Tongue (tissue), 2 donors: ENCODE data around the gene NCSTN. TPM values are rescaled to one million over a fixed set of nuclear protein-coding genes. Genes with fewer than 3 reads are reported as not detected.
A peak's percentile ranks its signal among the peaks of the same experiment; 100 is the strongest.
"Not testable (repeated sequence)": the region's sequence is repeated elsewhere in the genome, so short reads cannot be mapped to it uniquely, and the experiment has no call there.

ENCODE experiments used
- DNase-seq: peaks from one replicate; pipeline ENCODE4 v3.0.0-alpha.2; 2015
- total RNA-seq: library from RNA; depleted of rRNA; stranded (reverse); fragments of >200 nt; gene quantifications from one replicate; pipeline ENCODE4 v1.2.3, GENCODE V29; 2014

Gene NCSTN
- total RNA-seq, 1 donor from 2014 or later, result 93.2 TPM

DNA sequence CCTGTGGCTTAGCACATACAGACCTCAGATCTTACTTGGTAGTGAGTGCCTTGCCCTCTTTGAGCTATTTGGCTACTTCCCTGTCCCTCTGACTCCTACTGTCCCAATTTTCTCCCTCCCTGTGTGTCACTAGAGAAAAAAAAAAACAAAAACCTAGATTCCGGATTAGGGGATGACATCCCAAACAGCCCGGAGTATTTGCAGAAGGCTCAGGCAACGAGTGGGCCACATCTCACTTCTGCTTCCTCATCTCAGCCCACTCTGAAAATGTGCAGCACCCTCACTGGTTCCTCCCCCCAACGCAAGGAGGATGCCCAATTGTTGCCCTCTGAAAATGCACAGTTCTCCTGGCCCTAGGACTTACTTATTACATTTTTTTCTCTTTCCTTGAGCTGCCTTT lies 28.6 kb downstream of the NCSTN start:
- no peak for DNase-seq

DNA sequence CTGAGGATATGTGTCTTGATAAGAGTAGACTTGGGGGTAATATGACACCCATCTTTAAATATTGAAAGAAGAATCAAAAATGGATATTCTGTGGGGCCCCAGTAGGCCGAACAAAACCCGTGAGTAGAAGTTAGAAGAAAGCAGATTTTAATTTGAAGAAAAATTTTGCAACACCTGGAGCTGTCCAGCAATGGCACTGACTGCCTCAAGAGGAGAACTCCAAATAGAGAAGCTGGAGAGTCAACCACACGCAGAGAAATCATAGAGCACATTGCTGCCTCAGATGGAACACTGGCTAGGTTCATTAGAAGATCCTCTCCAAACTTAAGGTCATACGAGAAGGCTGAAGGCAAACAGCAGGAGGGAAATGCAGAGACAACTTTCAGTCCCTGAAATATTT lies 30.5 kb downstream of the NCSTN start:
- DNase-seq, result no peak

DNA sequence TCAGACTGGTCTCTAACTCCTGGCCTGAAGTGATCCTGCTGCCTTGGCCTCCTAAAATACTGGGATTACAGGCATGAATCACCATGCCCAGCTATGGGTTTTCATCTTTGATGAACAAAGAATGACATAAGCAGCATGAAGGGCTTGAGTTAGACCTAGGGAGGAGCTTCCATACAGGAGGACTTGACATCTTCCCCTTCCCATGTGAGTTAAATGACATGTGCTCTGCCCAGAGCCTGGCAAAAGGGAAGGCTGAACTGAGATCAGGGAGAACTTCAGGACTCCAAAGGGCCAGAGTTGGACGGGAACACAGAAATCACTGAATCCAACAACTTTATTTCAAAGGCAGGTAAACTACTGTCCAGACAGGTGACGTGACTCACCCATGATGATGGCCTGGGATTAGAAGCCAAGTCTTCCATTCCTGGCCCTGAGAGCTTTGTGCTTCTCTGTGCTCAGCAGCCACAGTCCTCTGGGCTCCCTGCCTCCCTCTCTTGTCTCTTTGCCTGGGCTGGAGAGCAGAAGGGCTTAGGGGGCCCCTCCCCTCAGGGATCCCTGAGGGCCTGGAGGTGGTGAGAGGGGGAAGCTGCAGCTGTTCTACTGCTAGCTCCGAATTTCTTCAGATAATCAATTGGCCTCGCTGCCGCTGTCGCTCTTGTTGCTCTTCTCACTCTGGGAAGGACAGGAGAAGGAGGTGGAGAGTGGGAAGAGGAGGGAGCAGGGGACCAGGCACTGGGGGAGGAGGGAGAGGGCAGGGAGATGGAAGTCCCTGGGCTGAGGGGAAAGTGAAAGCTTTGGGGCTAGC lies 31.3 kb downstream of the NCSTN start:
- DNase-seq, result peak; percentile 95

DNA sequence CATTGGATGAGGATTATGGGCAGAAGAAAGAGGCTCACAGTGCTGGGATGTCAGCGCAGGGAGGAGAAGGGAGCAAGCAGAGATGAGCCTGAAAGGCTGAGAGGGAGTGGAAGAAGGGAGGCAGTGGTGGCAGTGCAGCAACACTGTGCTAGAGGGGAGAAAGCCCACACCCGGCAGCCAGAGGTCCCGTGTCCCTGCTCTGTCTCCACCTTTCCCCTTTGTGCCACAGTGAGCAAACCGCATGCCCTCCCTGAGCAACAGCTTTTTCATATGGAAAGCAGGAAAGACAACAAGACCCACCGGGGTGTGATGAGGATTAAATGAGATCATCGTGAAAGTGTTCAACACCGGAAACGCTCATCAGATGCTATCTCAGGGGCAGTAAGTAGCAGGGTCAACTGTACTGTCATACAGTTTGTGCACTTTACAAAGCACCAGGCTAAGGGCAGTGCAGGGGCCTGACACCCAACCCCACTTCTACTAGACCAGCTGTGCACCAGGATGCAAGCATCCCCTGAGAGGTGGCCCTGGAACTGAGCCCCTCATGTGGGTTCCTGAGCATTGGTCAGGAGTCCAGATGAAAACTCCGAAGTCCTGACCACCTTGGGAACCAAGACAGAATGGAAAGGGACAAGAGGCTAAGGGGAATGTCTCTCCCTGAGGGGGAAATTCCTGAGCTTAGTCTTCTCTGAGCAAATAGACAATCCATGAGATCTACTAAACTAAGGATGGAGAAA lies 32.8 kb downstream of the NCSTN start:
- DNase-seq, result no peak

DNA sequence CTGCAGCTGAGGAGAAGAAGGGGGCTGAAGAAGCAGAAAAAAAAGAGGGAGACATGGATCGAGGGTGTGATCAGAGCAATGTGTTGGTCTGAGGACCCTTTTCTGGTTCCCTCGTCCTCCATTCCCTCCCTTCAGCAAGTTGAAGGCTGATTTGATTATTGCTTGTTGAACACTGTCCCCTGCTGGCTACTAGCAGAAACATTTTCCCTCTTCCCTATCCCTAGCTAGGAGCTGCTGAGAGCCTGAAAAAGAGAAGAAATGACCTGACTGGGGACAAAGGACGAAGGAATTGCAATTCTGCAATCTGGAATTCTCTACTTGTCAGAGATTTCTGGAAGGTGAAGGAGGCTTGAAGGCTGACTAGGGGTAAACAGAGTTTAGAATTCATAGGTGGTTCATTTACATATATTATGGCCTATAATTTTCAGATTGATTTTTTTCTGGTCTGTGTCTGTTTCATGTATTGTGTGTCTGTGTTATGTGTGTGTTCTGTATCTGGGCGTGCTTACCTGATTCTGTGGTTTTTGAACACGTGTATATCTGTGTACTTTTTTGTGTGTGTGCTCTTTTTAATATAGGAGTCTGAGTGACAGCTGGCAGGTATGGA lies 33.4 kb downstream of the NCSTN start:
- peak; percentile 89 for DNase-seq

DNA sequence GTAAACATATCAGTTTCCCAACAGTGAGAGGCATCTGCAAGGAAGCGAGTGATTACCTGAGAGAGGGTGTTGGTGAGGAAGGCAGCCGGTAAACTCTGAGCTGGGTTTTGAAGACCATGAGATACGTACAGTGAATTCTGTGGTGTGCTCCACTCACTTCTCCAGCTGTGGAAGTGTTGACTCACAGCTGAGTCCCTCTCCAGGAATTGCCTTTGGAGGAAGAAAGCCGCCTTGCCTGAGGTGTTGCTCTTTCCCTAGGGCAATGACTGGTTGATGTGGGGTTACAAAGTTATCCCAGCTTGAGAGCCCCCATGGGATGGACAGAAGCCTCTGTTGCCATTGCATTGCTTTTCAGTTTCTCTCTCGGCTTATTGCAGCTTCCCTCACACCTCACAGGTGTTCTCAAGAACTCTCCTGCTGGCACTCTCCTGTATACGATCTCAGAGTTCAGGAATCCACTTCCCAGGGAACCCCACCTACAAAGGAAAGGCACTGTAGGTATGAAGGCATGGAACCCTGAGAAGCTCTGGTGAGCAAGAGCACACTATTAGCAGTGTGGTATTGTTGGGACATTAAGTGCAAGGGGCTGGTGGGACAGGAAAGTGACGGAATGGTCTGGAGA lies 34.5 kb downstream of the NCSTN start:
- no peak for DNase-seq

DNA sequence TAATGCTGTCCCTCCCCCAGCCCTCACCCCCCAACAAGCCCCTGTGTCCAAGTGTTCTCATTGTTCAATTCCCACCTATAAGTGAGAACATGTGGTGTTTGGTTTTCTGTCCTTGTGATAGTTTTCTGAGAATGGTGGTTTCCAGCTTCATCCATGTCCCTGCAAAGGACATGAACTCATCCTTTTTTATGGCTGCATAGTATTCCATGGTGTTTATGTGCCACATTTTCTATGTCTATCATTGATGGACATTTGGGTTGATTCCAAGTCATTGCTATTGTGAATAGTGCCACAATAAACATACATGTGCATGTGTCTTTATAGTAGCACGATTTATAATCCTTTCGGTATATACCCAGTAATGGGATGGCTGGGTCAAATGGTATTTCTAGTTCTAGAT lies 41.6 kb downstream of the NCSTN start:
- not testable (repeated sequence) for DNase-seq

DNA sequence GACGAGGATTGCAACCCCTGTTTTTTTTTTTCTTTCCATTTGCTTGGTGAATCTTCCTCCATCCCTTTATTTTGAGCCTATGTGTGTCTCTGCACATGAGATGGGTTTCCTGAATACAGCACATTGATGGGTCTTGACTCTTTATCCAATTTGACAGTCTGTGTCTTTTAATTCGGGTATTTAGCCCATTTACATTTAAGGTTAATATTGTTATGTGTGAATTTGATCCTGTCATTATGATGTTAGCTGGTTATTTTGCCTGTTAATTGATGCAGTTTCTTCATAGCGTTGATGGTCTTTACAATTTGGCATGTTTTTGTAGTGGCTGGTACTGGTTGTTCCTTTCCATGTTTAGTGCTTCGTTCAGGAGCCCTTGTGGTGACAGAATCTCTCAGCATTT lies 45.2 kb downstream of the NCSTN start:
- not testable (repeated sequence) for DNase-seq

DNA sequence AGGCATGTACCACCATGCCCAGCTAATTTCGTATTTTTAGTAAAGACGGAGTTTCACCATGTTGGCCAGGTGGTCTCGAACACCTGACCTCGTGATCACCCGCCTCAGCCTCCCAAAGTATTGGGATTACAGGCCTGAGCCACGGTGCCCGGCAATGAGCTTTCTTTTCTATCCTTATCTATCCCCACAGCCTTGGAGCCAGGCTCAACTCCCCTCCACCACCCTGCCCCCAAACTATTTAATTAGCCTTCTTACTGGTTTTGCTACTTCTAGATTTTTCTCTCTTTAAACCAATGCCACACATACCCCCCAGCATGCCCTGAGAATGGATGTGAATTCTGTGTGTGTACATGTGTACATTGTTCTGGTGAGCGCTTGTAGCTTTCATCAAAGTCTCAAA lies 51.5 kb downstream of the NCSTN start:
- no peak for DNase-seq

DNA sequence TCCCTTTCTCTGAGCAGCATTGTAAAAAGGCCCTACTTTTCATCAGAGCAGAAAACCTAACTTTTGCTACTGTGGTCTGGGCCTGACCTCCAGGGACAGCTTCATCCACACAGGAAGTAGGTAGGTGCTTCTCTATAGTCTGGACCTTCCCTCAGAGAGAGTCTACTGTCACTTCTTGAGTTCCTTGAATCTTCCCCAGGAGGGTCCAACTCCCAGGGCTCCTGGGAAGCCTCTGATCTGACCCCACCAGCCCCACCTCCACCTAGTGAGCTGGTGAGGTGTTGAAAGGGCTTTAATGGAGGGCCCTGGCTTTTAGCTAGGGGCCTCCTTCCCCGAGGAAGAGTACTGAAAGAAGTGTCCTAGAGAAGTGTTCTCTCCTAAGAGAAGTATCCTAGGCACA lies 54.5 kb downstream of the NCSTN start:
- no peak for DNase-seq

DNA sequence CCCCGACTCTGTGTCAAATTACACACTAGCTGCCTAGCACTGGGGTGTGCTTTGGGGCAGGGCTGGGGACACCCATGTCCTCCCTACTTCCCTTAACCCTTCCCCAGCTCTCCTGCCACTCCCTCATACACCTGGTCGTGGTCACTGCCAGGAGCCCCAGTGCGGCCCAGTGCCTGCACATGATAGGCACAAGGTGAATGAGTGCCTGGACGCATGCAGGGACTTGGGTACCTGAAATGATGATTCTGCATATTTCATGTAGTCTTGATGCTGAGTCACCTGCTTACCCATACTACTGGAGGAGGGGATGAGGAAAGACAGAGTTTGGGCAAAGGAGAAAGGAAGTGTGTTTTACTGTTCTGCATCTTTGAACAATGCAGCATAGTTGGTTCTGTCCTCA lies 55.6 kb downstream of the NCSTN start:
- DNase-seq, result no peak

DNA sequence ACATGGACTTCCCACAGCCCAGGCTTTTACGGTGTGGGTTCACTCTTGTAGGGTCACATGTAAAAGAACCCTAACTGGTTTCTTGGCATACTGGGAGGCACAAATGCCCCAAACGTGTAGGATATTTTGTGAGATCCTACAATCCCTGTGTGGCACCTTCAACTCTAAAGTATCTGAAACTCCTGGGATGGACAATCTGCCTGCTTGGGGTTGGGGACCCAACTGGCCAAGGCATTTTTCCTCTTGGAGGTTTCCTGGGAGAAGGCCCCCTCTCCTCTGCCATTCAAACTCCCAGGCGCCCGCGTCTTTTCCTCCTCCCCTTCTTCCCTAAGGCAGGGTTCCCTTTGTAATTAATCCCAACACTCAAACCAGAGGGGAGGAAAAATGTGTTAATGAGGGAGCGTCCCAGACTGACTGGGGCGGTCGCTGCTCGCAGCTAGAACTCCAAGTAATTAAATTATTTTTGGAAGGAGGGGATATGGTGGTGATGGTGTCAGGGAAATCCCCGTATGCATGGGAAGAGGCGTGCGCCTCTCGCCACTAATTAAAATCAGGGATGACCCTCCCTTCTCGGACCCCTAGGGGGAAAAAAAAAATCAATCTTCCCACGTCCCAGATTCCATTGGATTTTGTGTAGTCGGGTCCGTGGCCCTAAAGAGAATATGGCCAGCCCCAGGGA lies 56.5 kb downstream of the NCSTN start:
- DNase-seq, result no peak

DNA sequence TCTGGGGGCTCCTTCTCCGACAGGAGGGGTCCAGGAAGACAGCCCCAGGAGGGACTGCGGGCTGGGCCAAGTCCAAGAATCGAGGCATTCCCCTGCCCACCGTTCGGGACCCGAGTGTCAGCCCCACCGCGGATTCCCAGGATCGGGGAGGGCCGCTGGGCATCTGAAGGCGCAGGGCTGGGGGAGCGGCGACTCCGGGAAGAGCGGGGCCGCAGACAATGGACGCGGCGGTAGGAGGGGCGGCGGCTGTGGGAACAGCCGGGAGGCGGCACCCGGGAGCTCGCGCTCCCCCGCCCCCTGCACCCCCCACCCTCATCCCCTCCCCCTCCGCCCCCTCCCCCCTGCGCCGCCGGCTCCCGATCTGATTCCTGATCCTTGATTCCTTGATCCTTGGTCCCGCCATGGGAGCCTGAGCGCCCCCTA lies 57.1 kb downstream of the NCSTN start, which contains the start of gene VANGL2:
TSS of gene VANGL2 (plus strand) at position 342 of the 423 bp plus-strand sequence. CDS start 15,274 bp downstream, outside the sequence.
- DNase-seq, result peak; percentile 93

DNA sequence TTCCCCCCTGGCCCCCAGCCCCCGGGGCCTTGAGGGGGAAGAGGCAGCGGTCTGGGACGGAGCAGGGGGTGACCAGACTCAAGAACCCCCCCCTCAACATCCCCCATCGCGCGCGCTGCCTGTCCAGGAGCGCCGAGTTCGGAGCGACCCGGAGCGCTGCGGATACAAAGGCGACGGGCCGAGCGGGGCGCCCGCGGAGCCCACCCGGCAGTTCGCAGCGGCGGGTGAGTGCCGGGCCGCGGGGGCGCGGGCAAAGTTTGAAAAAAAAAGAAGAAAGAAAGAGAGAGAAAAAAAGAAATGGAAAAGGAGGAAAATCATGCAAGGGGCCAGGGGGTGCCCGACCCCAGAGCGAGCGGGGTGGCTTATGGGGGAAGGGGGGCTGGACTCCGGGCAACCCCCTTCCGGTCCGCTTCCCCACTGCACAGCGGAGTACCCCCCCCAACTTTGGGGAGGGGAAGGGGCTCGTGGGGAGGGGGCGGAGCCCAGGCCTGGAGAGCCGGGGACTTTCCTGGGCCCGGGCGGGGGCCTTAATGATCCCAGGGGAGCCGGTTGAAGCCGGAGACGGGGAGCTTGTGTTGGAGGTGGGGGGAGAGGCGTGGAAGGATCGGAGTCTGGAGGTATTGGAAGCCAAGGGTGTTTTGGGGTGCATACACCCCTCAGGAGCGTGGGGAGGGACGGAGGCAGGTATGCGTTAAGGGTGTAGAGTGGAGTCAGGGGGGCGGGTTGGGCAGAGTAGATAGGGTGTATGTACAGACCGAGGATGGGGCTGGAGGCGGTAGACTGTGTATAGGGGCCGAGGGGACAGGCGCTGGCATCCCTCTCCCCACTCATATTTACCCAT lies 57.7 kb downstream of the NCSTN start:
- peak; percentile 74 for DNase-seq

DNA sequence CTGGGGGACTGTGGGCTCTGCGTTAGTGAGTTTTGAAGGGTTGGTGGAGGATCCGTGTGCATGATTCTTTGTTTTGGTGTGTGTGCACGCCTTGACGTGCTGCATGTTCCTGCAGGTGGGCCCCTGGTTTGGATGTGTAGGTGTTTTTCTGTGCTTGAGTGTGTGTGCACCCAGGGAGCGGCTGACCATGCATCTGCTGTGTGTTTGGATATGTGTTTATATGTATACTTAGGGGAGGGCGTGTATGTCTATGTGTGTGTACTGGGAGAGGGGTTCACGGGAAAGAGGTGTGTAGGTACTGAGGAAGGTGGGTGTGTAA lies 58.3 kb downstream of the NCSTN start:
- DNase-seq, result no peak

DNA sequence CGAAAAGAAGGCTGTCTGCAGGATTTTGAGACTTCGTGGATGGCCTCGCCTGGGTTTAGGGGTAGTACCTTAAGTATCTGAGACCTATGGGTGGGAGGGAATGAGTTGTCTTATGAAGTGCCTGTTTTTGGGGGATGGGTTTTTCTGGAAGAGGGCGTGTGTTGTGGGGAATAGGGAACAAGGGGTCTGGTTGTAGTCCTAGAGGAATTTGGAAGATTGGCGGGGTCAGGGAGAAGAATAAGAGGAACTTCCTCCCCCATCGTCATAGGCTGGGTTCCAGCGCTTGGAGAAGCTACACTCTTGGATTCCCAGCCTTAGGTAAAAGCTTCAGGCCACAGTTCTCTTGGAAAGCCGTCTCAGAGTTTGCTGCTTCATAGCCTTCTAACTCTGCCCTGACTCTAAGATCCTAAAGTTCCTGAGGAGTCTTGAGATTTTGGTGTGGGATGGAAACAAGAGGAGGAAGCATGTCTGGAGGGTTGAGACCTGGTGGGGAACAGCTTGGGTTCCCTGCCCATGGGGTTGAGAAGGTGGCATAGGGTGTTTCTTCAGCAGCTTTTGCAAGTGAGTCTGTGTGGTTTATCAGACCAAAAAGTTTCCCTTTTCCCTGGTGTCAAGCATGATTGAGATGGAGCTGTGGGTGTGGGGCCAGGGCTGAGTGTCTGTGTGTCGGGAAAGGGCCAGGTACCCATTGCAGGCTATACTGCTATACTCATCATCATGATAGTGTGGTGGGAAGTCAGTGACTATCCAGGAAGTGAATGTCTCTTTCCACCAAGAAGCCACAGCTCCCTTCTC lies 59.0 kb downstream of the NCSTN start:
- peak; percentile 28 for DNase-seq

DNA sequence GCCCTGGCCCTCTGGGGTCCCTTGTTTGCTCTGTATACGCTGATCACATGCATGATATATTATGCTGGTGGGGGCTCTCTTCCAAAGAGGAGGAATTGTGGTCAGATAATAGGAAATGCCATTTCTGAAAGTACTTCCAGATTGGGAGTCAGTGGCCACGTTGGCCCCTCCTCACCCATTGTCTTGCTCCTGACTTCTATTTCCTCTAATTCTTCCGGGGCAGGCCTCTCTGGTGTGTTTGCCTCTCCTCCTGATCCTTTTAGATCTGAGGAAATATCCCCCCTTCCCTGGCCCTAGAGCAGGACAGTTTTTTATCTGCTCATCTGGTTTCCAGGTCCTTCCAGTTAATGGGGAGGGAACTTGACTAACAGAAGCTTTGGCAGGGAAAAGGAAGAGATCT lies 60.1 kb downstream of the NCSTN start:
- DNase-seq, result no peak

DNA sequence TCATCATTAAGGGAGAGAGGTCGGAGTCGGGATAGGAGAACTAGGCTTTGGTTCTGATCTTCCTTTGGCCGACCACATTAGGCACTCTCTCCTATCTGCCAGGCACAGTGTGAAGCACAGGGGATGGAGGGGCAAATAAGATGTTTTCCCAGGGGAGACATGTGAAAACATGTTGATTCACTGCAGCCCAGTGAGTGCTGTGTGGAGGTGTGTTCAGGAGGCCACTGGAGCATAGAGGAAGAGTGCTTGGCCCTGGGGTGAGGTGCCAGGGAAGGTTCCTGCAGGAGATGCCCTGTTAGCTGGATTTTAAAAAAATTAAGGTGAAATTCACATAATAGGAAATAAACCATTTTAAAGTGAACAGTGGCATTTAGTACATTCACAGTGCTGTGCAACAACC lies 60.9 kb downstream of the NCSTN start:
- DNase-seq, result no peak

DNA sequence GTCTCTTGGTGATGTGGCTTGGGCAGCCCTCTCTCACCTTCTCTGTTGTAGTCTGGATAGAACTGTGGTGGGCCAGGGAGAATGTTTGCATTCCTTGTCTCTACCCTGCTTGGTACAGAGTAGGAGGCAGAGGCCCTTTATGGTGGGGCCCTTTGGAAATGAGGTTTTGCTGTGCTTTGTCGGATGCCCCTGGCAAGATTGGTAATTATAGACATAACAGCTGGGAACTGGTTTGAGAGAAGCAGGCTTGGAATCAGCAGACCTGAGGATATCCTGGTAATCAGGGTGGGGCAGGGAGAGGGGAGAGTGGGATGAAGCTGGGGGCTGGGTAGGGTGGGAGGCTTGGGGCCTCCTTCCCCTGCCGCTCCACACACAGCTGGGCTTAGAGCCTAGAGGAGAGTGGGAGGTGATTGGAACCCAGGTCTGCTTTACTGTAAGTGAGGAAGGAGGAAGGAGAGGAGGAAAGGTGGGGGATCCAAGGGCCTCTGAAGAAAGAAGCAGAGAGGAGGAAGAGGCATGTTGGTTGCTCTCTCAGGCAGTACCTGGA lies 62.2 kb downstream of the NCSTN start:
- DNase-seq, result peak; percentile 29
